GM18868 (cell line): ENCODE results near the gene IDH3B.

Source experiments
- ATAC-seq: cut with Tn5 transposase; IDR thresholded peaks from one replicate; pipeline ENCODE4 v1.9.1; 2021; ENCODE audit warnings: mild to moderate bottlenecking, moderate library complexity; ENCODE audit not compliant: unreplicated experiment

The IDH3B gene

GRCh38 chr20:2658414-2659354 is 5.3 kb downstream of the IDH3B start:
- ATAC-seq = no peak

GRCh38 chr20:2657674-2658073 is 6.3 kb downstream of the IDH3B start:
- ATAC-seq = no peak

GRCh38 chr20:2657241-2657640 is 6.8 kb downstream of the IDH3B start:
- no peak for ATAC-seq

- no peak for ATAC-seq
These were observed 7.4 kb downstream of the IDH3B start for GRCh38 chr20:2656471-2657117.

- no peak for ATAC-seq
These were observed 8.5 kb downstream of the IDH3B start for GRCh38 chr20:2655331-2656116.

- no peak for ATAC-seq
These were observed 9.2 kb downstream of the IDH3B start for GRCh38 chr20:2654831-2655230.

GRCh38 chr20:2654384-2654822 is 9.6 kb downstream of the IDH3B start:
- ATAC-seq = no peak

GRCh38 chr20:2653556-2654383 is 10.2 kb downstream of the IDH3B start:
- ATAC-seq = no peak

GRCh38 chr20:2652724-2653555 is 11.1 kb downstream of the IDH3B start:
- ATAC-seq = peak; percentile 35

GRCh38 chr20:2651772-2652723 is 12.0 kb downstream of the IDH3B start, which contains the start of gene NOP56:
TSS of gene NOP56 (plus strand) at chr20:2652632. CDS start at chr20:2652661, 29 bp downstream.
- ATAC-seq = peak; percentile 84

GRCh38 chr20:2643708-2644107 is 20.3 kb downstream of the IDH3B start:
- no peak for ATAC-seq

- ATAC-seq = no peak
These were observed 23.1 kb downstream of the IDH3B start for GRCh38 chr20:2640899-2641298.

GRCh38 chr20:2640260-2640659 is 23.8 kb downstream of the IDH3B start:
- ATAC-seq = no peak

- ATAC-seq = no peak
These were observed 26.8 kb downstream of the IDH3B start for GRCh38 chr20:2637246-2637645.

- ATAC-seq = no peak
These were observed 30.6 kb downstream of the IDH3B start for GRCh38 chr20:2633381-2633780.

- ATAC-seq = no peak
These were observed 32.8 kb downstream of the IDH3B start for GRCh38 chr20:2631228-2631627.

- ATAC-seq = no peak
These were observed 37.0 kb downstream of the IDH3B start for GRCh38 chr20:2626853-2627541.

GRCh38 chr20:2625062-2625461 is 39.0 kb downstream of the IDH3B start:
- no peak for ATAC-seq
